GM21737 (cell line): Measurements from ENCODE around the gene DDX47.
"Not testable (repeated sequence)": the region's sequence is repeated elsewhere in the genome, so short reads cannot be mapped to it uniquely, and the experiment has no call there.

ENCODE experiments used
- ATAC-seq: cut with Tn5 transposase; IDR thresholded peaks from one replicate; pipeline ENCODE4 v1.9.1; 2021; ENCODE audit warnings: mild to moderate bottlenecking, moderate library complexity; ENCODE audit not compliant: unreplicated experiment

DDX47 gene

GRCh38 chr12:12820376-12820775 lies 7.2 kb downstream of the DDX47 start:
- ATAC-seq, result not testable (repeated sequence)

- ATAC-seq, result no peak
Measured at GRCh38 chr12:12821975-12822374, 8.8 kb downstream of the DDX47 start.

GRCh38 chr12:12822886-12823285 lies 9.7 kb downstream of the DDX47 start:
- no peak for ATAC-seq

- ATAC-seq, result no peak
Measured at GRCh38 chr12:12823300-12823699, 10.2 kb downstream of the DDX47 start.

GRCh38 chr12:12823811-12824210 lies 10.7 kb downstream of the DDX47 start:
- ATAC-seq, result no peak

- no peak for ATAC-seq
Measured at GRCh38 chr12:12835378-12836146, 22.4 kb downstream of the DDX47 start.

GRCh38 chr12:12836571-12836970 lies 23.4 kb downstream of the DDX47 start:
- no peak for ATAC-seq

GRCh38 chr12:12837025-12837812 lies 24.1 kb downstream of the DDX47 start:
- no peak for ATAC-seq

GRCh38 chr12:12837813-12838153 lies 24.6 kb downstream of the DDX47 start:
- ATAC-seq, result no peak

- no peak for ATAC-seq
Measured at GRCh38 chr12:12839003-12839395, 25.9 kb downstream of the DDX47 start.

- ATAC-seq, result not testable (repeated sequence)
Measured at GRCh38 chr12:12839439-12839838, 26.3 kb downstream of the DDX47 start.

- no peak for ATAC-seq
Measured at GRCh38 chr12:12839873-12840579, 26.9 kb downstream of the DDX47 start.

GRCh38 chr12:12840580-12840899 lies 27.4 kb downstream of the DDX47 start:
- ATAC-seq, result no peak

- ATAC-seq, result not testable (repeated sequence)
Measured at GRCh38 chr12:12841428-12841827, 28.3 kb downstream of the DDX47 start.

- ATAC-seq, result no peak
Measured at GRCh38 chr12:12845794-12846243, 32.7 kb downstream of the DDX47 start.

GRCh38 chr12:12846780-12847179 lies 33.6 kb downstream of the DDX47 start:
- not testable (repeated sequence) for ATAC-seq

- no peak for ATAC-seq
Measured at GRCh38 chr12:12853435-12853834, 40.3 kb downstream of the DDX47 start.

- ATAC-seq, result no peak
Measured at GRCh38 chr12:12859690-12860089, 46.5 kb downstream of the DDX47 start.

- ATAC-seq, result no peak
Measured at GRCh38 chr12:12864243-12864642, 51.1 kb downstream of the DDX47 start.

- no peak for ATAC-seq
Measured at GRCh38 chr12:12868477-12869235, 55.5 kb downstream of the DDX47 start.

GRCh38 chr12:12870465-12870864 lies 57.3 kb downstream of the DDX47 start:
- no peak for ATAC-seq
